Hematopoietic multipotent progenitor cell (in vitro differentiated cells): Measurements from ENCODE around the gene AQR. TPM values are rescaled to one million over a fixed set of nuclear protein-coding genes. Genes with fewer than 3 reads are reported as not detected.
"Not testable (repeated sequence)": the region's sequence is repeated elsewhere in the genome, so short reads cannot be mapped to it uniquely, and the experiment has no call there.

ENCODE experiments used
- DNase-seq, 3 donors: peaks; one replicate each; pipeline ENCODE4 v3.0.0-alpha.2; 2011 to 2015; ENCODE audit warnings: low read depth in 2 of 3, low spot score in 2 of 3
- total RNA-seq: library from RNA; depleted of rRNA; stranded (reverse); fragments of >200 nt; gene quantifications from one replicate; pipeline ENCODE4 v1.2.3, GENCODE V29; 2012

Gene AQR
- total RNA-seq, 1 donor: 12.1 TPM

- no peak for DNase-seq
Observed at GRCh38 chr15:34820110-34820509, 149.4 kb downstream of the AQR start.

- no peak for DNase-seq
Observed at GRCh38 chr15:34818526-34818925, 151.0 kb downstream of the AQR start.

- DNase-seq: no peak
Observed at GRCh38 chr15:34815836-34816235, 153.7 kb downstream of the AQR start.

GRCh38 chr15:34813446-34814190 is 155.9 kb downstream of the AQR start:
- no peak for DNase-seq

- DNase-seq: not testable (repeated sequence)
Observed at GRCh38 chr15:34812868-34813365, 156.6 kb downstream of the AQR start.

GRCh38 chr15:34812369-34812768 is 157.2 kb downstream of the AQR start:
- DNase-seq: no peak

GRCh38 chr15:34810443-34811129 is 159.0 kb downstream of the AQR start:
- no peak for DNase-seq

GRCh38 chr15:34809186-34809585 is 160.4 kb downstream of the AQR start:
- no peak for DNase-seq

GRCh38 chr15:34808016-34808415 is 161.5 kb downstream of the AQR start:
- no peak for DNase-seq

GRCh38 chr15:34807241-34807640 is 162.3 kb downstream of the AQR start:
- DNase-seq: not testable (repeated sequence)

- DNase-seq: no peak
Observed at GRCh38 chr15:34804776-34805175, 164.8 kb downstream of the AQR start.

GRCh38 chr15:34804113-34804512 is 165.4 kb downstream of the AQR start:
- no peak for DNase-seq

- DNase-seq: no peak
Observed at GRCh38 chr15:34802803-34803750, 166.5 kb downstream of the AQR start.

- DNase-seq: no peak
Observed at GRCh38 chr15:34802371-34802770, 167.2 kb downstream of the AQR start.

Other genes starting within 250 kb of the AQR start
- gene GJD2, start 214.7 kb downstream of the AQR start, total RNA-seq: not detected
- not detected for gene ACTC1, start 174.2 kb downstream of the AQR start, total RNA-seq
- 13.2 TPM for gene ZNF770, start 18.5 kb upstream of the AQR start, total RNA-seq
- 0.27 TPM for gene NANOGP8, start 115.6 kb upstream of the AQR start, total RNA-seq